Adrenal gland (tissue), 5 donors: Measurements from ENCODE around the gene MYEOV.

Source experiments
- CTCF ChIP-seq, 6 experiments: fragments of 450-650 bp in 4 of 6; fragments of 200-600 bp in 2 of 6; sonication (generic) in 1 of 6; IDR thresholded peaks; 1 replicate in 5 of 6; 2 replicates in 1 of 6; pipeline versions ENCODE4 v1.5.1 to v1.8.0; 2016 to 2021; ENCODE audit warnings: antibody characterized with exemption in 6 of 6, mild to moderate bottlenecking in 2 of 6, moderate library complexity in 1 of 6
- POLR2A ChIP-seq, 2 donors: fragments of 450-650 bp; IDR thresholded peaks; one replicate each; pipeline ENCODE4 v1.6.1; 2017; ENCODE audit warnings: antibody characterized with exemption in 2 of 2, mild to moderate bottlenecking in 2 of 2, moderate library complexity in 1 of 2
- donor health status: DM: no; HTN: no; CAD: no.

GRCh38 chr11:69272055-69272454 is 21.9 kb upstream of the MYEOV start:
- TF ChIP-seq CTCF (IDR thresholded peaks at IDR 0.05), result no peak
- TF ChIP-seq POLR2A (IDR thresholded peaks at IDR 0.05), result no peak
